ENCODE measurements around the gene COL6A1.
"Not testable (repeated sequence)": the region's sequence is repeated elsewhere in the genome, so short reads cannot be mapped to it uniquely, and the experiment has no call there.

The COL6A1 gene

GRCh38 chr21:45996311-45997204 lies 15.0 kb downstream of the COL6A1 start:
- DNase-seq, result no peak

GRCh38 chr21:45997205-45997494 lies 15.6 kb downstream of the COL6A1 start:
- DNase-seq, result no peak

GRCh38 chr21:45997495-45998275 lies 16.1 kb downstream of the COL6A1 start:
- no peak for DNase-seq

GRCh38 chr21:45998276-45998701 lies 16.7 kb downstream of the COL6A1 start:
- no peak for DNase-seq

GRCh38 chr21:45998871-45999580 lies 17.5 kb downstream of the COL6A1 start:
- DNase-seq, result no peak

GRCh38 chr21:45999581-46000181 lies 18.1 kb downstream of the COL6A1 start:
- no peak for DNase-seq

- DNase-seq, result no peak
Measured at GRCh38 chr21:46000182-46000730, 18.7 kb downstream of the COL6A1 start.

- no peak for DNase-seq
Measured at GRCh38 chr21:46000731-46001641, 19.4 kb downstream of the COL6A1 start.

GRCh38 chr21:46001821-46002681 lies 20.5 kb downstream of the COL6A1 start:
- DNase-seq, result no peak

GRCh38 chr21:46002841-46003574 lies 21.4 kb downstream of the COL6A1 start:
- no peak for DNase-seq

- DNase-seq, result no peak
Measured at GRCh38 chr21:46003575-46004007, 22.0 kb downstream of the COL6A1 start.

GRCh38 chr21:46004168-46004861 lies 22.7 kb downstream of the COL6A1 start:
- no peak for DNase-seq

GRCh38 chr21:46005081-46005480 lies 23.5 kb downstream of the COL6A1 start:
- DNase-seq, result no peak

GRCh38 chr21:46005481-46005881 lies 23.9 kb downstream of the COL6A1 start:
- no peak for DNase-seq

GRCh38 chr21:46005894-46006546 lies 24.4 kb downstream of the COL6A1 start:
- not testable (repeated sequence) for DNase-seq

- no peak for DNase-seq
Measured at GRCh38 chr21:46006547-46007491, 25.2 kb downstream of the COL6A1 start.

- no peak for DNase-seq
Measured at GRCh38 chr21:46007492-46007868, 25.9 kb downstream of the COL6A1 start.
